ENCODE measurements around the gene CABLES2. TPM values are rescaled to one million over a fixed set of nuclear protein-coding genes. Genes with fewer than 3 reads are reported as not detected.

The CABLES2 gene
- polyA plus RNA-seq, 2 of the 4 experiments (the other 2 are of a cell fraction) = 3.9 to 7.7 TPM

DNA sequence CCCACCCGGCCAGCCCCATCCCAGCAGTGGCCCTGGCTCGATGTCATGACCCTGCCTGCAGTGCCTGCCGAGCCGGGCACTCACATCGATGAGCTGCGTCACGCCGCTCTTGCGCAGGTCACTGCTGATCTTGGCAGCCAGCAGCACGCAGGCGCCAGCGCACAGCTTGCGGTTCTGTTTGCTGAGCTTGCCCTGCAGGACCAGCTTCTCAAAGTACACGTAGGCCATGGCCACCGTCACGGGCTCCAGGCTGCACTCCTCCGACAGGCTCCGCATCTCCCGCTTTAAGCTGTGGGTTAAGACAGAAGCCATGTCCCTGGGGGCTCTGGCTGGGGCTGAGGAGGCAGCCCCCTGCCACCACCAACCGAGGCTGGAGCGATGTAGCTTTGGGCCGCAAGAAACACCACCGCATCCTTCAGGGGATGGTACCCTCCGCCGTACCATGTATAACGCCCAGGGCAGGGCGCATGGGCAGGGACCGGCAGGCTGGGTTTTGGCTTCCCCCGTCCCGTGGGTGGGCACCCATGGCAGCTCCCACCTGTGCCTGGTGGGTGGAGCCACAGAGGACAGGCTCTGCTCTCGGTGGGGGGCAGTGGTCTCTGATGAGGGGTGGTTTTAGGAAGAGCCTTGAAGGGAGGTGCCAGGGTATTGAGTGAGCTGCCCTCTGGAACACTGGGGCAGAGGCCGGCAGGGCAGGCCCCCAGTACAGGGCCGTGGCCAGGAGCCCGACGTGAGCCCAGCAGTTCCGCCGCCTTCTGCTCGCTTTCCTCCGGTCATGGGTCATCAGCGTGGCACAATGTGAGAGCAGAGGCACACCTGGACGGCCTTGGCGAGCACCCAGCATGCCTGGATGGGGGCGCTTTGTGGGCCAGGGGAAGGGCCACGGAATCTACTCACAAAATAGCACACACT is 15.7 kb downstream of the CABLES2 start:
- ChIA-PET CTCF (interaction anchor here (0.8 to 6.0 kb wide), 7 partner anchors 9 to 109 kb away, joined by 3 to 38 read pairs (median 5); partner anchors contain the start of gene ADRM1), POLR2A (no interaction called here)
- FAIRE-seq = no peak

DNA sequence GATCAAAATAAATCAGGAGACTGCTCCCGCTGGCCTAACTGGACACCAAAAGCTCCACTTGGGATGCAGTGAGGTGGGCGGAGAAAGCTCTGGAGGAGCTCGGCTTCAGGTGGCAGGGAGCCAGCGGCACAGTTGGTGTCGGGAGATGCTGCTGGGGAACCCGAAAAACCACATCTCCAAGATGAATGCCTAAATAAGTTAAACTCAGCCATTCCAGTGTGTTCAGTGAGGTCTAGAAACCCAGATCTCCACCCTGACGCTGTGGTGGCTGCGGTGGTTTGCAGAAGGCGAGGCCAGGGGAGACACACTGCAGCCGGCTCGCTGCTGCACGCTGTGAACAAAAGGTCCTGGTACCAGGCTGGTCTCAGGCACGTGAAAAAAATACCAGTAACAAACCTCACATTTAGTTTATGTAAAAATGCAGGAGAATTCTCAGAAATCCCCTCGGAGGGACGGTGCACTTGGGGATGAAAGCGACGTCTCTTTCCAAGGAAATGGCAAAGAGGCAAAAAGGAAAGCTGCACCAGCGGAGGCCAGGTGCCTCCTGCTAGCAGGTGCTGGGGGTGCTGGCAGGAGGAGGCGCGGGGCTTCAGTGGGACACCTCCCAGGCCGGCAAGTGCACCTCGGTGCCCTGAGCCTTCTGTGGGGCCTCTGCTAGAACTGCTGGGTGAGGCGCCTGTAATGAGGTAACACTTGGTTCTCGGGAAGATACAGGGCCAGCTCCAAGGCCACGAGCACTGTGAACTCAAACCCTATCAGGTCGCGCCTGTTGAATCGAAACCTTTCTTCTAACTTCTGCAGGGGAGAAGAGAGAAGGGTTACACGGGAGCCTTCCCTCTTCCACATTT is 16.5 kb downstream of the CABLES2 start:
- peaks cover 16% of the 10 kb centered on the region for H3K4me1 ChIP-seq
- no peak for TF ChIP-seq SREBF2 (IDR thresholded peaks at IDR 0.05)
- no peak overlapping the region for H3K4me3 ChIP-seq
- DNase-seq (ENCODE audit: low read depth in 1 of 2, low spot score in 1 of 2) (no peak), ATAC-seq (no peak), FAIRE-seq (no peak)
- H3K9me3 ChIP-seq = no peaks in the 10 kb centered on the region
- WGBS (ENCODE audit: missing lambda C conversion rate) = 88% methylated on average over 29 of the region's 29 CpGs
- POLR2A ChIA-PET = no interaction called here
- no peak overlapping the region for H3K4me2 ChIP-seq
- CTCF ChIA-PET = interaction anchor here (0.7 to 6.0 kb wide), 9 partner anchors 8 to 435 kb away, joined by 3 to 38 read pairs (median 4); partner anchors contain the start of gene ADRM1
- no peak overlapping the region for H3K27ac ChIP-seq

More for the DNA sequence above, 15.7 kb downstream of the CABLES2 start:
- 96% methylated on average over 32 of the region's 44 CpGs for WGBS (ENCODE audit: missing lambda C conversion rate)
- TF ChIP-seq POLR2A (IDR thresholded peaks at IDR 0.05; ENCODE audit: low read length) (no peak), EP300 (IDR thresholded peaks at IDR 0.05) (no peak), RNF2 (IDR thresholded peaks at IDR 0.05; ENCODE audit: borderline replicate concordance, low read depth) (no peak), HEYL (CRISPR knock-in tag; IDR thresholded peaks at IDR 0.05) (no peak), TP53 (CRISPR knock-in tag; IDR thresholded peaks at IDR 0.05) (no peak), MAFK (IDR thresholded peaks at IDR 0.05; ENCODE audit: partially characterized antibody) (no peak), FOXS1 (CRISPR knock-in tag; IDR thresholded peaks at IDR 0.05) (no peak), SMC3 (IDR thresholded peaks at IDR 0.05) (no peak), NPAS2 (CRISPR knock-in tag; IDR thresholded peaks at IDR 0.05; ENCODE audit: borderline replicate concordance) (no peak), PHF8 (IDR thresholded peaks at IDR 0.05; ENCODE audit: borderline replicate concordance, low read depth) (no peak), CBX8 (IDR thresholded peaks at IDR 0.05) (no peak)
- TF ChIP-seq, protein P1, sequence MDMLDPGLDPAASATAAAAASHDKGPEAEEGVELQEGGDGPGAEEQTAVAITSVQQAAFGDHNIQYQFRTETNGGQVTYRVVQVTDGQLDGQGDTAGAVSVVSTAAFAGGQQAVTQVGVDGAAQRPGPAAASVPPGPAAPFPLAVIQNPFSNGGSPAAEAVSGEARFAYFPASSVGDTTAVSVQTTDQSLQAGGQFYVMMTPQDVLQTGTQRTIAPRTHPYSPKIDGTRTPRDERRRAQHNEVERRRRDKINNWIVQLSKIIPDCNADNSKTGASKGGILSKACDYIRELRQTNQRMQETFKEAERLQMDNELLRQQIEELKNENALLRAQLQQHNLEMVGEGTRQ (IDR thresholded peaks at IDR 0.05) = no peak
- TF ChIP-seq, protein P2, sequence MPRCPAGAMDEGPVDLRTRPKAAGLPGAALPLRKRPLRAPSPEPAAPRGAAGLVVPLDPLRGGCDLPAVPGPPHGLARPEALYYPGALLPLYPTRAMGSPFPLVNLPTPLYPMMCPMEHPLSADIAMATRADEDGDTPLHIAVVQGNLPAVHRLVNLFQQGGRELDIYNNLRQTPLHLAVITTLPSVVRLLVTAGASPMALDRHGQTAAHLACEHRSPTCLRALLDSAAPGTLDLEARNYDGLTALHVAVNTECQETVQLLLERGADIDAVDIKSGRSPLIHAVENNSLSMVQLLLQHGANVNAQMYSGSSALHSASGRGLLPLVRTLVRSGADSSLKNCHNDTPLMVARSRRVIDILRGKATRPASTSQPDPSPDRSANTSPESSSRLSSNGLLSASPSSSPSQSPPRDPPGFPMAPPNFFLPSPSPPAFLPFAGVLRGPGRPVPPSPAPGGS (IDR thresholded peaks at IDR 0.05) = no peak
- TF ChIP-seq, protein P3, sequence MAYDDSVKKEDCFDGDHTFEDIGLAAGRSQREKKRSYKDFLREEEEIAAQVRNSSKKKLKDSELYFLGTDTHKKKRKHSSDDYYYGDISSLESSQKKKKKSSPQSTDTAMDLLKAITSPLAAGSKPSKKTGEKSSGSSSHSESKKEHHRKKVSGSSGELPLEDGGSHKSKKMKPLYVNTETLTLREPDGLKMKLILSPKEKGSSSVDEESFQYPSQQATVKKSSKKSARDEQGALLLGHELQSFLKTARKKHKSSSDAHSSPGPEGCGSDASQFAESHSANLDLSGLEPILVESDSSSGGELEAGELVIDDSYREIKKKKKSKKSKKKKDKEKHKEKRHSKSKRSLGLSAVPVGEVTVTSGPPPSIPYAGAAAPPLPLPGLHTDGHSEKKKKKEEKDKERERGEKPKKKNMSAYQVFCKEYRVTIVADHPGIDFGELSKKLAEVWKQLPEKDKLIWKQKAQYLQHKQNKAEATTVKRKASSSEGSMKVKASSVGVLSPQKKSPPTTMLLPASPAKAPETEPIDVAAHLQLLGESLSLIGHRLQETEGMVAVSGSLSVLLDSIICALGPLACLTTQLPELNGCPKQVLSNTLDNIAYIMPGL (CRISPR knock-in tag; IDR thresholded peaks at IDR 0.05; ENCODE audit: borderline replicate concordance) = no peak
- TF ChIP-seq, protein P4, sequence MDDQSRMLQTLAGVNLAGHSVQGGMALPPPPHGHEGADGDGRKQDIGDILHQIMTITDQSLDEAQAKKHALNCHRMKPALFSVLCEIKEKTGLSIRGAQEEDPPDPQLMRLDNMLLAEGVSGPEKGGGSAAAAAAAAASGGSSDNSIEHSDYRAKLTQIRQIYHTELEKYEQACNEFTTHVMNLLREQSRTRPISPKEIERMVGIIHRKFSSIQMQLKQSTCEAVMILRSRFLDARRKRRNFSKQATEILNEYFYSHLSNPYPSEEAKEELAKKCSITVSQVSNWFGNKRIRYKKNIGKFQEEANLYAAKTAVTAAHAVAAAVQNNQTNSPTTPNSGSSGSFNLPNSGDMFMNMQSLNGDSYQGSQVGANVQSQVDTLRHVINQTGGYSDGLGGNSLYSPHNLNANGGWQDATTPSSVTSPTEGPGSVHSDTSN (IDR thresholded peaks at IDR 0.05) = no peak
- Histone ChIP-seq H3K4me2 (no peak overlapping the region), H3K9me3 (no peaks in the 10 kb centered on the region), H3K27ac (no peak overlapping the region), H3K4me3 (no peak overlapping the region), H3K4me1 (peaks cover 15% of the 10 kb centered on the region)
- no peak for ATAC-seq
- DNase-seq (ENCODE audit: low read depth in 1 of 2, low spot score in 1 of 2) = no peak
